HT1080 (cell line): ENCODE results near the gene AQP2. TPM values are rescaled to one million over a fixed set of nuclear protein-coding genes. Genes with fewer than 3 reads are reported as not detected.

Experiments
- DNase-seq: peaks from one replicate; pipeline ENCODE4 v3.0.0-alpha.2; 2015; ENCODE audit warnings: low read depth
- total RNA-seq: library from RNA; depleted of rRNA; stranded (reverse); fragments of >200 nt; shearing (Covaris generic); gene quantifications from 2 replicates; pipeline ENCODE4 v1.2.3, GENCODE V29; 2014

Gene AQP2
- total RNA-seq, 1 experiment from 2014 or later, result not detected

DNA sequence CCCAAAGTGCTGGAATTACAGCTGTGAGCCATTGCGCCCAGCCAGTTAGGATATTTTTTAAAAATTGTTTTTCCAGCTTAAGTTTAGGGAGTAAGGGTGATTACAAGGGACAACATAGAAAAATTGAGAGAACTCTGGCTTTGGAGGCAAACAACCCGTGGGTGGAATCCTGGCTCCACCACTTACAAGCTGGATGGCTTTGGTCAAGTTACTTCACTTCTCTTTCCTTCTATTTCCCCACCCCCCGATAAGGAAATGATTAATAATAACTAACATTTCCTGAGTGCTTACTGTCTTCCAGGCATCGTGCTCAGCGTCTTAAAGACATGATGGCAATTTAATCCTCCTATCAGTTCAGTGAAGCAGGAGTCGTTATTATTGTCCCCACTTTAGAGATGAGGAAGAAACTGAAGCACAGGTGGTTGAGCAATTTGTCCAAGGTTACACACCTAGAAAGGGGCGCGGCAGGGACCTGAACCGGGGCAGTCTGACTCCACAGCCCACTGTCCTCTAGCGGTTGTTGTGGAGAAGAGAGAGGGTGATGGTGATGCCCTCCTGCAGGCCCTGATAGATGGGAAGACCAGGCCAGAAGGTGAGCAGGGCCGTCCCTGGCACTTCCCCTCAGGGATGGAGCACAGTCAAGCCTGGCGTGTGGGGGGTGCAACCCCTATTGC is 30.2 kb upstream of the AQP2 start:
- peak; percentile 68 for DNase-seq

DNA sequence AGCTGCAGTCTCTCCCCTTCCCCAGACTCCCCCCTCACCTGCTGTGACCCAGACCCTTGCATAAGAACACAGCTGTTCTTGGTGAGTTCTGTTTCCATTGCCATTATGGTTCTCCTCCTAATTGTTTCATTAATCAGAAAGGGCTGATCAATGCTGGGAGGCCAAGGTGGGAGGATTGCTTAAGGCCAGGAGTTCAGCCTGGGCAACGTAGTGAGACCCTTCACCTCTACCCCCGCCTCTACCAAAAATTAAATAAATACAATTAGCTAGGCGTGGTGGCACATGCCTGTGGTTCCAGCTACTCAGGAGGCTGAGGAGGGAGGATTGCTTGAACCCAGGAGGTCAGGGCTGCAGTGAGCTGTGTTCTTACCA is 29.6 kb upstream of the AQP2 start:
- DNase-seq, result no peak

- no peak for DNase-seq
These were observed 29.2 kb upstream of the AQP2 start for GRCh38 chr12:49921299-49921698.

GRCh38 chr12:49921936-49922335 is 28.6 kb upstream of the AQP2 start:
- no peak for DNase-seq

- no peak for DNase-seq
These were observed 28.0 kb upstream of the AQP2 start for GRCh38 chr12:49922349-49923034.

DNA sequence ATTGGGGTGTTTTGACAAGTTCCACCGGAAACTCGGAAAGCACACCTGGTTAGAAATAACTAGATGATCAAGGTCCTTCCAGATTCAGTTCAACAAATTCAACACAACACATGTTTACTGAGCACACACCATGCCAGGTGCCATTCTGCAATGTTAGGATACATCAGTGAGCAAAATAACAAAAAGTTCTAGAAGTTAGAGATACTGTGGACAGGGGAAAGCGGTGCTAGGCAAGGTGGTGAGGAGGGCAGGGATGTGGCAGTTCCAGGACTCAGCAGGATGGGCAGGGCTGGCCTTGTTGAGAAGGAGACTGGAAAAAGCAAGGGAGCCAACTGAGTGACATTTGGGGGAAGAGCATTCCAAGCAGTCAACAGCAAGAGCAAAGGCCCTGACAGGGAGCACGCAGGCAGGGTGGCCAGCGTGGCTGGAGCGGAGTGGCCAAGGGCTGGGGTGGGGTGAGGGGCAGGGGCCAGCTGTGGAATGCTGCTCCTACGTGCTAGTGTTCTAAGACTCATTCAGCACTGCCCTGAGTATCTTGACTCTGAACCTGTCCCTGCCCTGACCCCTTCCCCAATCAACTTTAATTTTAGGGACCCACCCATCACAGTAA is 27.4 kb upstream of the AQP2 start:
- no peak for DNase-seq

GRCh38 chr12:49923880-49924556 is 26.5 kb upstream of the AQP2 start:
- no peak for DNase-seq

GRCh38 chr12:49924628-49925246 is 25.8 kb upstream of the AQP2 start:
- no peak for DNase-seq

GRCh38 chr12:49925433-49926204 is 24.9 kb upstream of the AQP2 start:
- DNase-seq, result no peak

DNA sequence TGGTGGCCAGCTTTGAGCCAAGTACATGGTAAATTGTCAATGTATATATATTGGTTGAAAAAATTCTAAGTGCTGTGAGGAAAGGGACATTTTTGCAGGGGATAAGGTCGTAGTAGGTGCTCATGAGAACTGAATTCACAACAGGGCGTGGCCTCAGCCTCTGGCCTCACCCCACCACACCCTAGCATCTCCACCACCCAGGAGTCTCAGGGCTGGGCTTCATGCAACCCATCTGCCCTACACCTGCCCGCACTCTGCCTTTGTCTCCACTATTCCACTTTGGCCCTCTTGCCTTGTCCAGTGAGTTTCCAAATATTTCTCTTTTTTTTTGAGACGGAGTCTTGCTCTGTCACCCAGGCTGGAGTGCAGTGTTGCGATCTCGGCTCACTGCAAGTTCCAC is 22.1 kb upstream of the AQP2 start:
- no peak for DNase-seq

DNA sequence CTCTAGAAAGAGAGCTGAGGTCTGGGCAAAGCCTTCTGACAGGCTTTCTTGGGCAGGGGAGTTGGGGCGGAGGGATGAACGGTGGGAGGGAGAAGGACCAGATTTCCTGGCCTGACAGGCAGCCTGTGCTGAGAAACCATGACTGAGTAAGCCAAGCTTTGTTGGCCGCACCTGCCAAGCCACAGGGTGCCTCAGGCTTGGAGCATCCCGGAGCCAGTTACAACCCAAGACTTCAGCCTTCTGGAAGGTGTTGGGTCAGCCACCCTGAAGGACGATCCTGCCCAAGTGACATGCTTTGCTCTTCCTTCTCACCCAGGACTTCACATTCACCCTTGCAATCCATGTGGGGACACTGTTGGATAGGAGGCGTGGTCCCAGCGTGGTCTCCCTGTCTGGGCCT is 21.0 kb upstream of the AQP2 start:
- no peak for DNase-seq

DNA sequence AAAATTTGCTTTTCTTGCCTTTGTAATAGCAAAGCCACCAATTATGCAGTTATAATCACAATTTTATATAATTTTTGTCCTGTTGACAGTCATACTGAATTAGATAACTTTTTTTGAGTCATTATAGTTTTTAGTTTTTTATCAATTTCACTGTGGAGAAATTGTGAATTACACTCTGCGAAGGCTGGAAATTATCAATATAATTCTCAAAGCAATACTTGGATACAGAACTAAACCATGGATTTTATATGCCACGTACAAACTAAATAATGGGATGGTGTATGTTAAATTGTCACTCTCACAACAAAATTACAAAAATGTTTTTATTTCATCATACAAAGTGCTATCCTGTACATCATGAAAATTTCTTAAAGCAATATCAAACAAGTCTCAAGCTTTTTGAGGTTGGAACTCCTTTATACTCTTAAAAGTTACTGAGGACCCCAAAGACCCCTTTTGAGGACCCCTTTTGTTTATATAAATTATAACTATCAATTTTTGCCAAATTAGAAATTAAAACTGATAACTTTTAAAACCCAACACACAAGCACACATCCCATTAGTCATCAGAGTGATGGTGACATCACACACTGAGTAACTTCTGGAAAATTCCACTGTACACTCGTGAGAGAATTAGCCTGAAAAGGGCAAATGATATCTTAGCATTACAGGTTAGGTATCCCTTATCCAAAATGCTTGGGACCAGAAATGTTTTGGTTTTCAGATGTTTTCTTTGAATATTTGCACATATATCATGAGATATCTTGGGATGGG is 19.8 kb upstream of the AQP2 start:
- DNase-seq, result peak; percentile 60

DNA sequence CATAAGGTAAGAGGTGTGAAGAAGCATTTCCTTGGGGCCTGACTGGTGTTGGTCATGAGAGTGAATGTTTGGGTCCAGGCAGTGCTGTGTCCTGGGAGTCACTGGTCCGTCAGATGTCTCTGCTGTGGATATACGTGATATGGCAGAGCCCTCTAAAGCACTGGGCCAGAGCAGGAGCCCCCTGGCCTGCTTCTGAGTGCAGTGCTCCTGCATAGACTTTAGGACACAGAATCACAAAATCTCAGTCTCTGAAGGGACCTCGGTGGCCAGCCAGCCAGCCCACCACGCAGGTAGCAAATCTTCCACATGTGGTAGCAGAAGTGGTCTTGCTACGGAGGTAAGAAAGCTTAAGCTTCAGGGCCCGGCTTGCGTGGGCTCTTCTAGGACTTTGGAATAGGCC is 18.5 kb upstream of the AQP2 start:
- no peak for DNase-seq

GRCh38 chr12:49932533-49933130 is 17.9 kb upstream of the AQP2 start:
- DNase-seq, result no peak

- peak; percentile 46 for DNase-seq
These were observed 16.7 kb upstream of the AQP2 start for GRCh38 chr12:49933796-49934195.

DNA sequence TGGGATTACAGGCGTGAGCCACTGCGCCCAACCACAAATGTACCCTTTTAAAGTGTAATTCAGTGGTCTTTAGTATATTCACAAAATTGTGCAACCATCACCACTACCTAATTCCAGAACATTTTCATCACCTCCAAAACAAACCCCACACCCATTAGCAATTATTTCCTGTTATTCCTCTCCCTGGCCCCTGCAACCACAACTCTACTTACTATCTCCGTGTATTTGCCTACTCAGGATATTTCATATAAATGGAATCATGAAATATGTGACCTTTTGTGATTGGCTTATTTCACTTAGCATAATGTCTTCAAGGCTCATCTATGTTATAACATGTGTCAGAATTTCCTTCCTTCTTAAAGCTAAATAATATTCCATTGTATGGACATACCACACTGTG is 16.0 kb upstream of the AQP2 start:
- DNase-seq, result no peak

- no peak for DNase-seq
These were observed 13.6 kb upstream of the AQP2 start for GRCh38 chr12:49936925-49937324.

DNA sequence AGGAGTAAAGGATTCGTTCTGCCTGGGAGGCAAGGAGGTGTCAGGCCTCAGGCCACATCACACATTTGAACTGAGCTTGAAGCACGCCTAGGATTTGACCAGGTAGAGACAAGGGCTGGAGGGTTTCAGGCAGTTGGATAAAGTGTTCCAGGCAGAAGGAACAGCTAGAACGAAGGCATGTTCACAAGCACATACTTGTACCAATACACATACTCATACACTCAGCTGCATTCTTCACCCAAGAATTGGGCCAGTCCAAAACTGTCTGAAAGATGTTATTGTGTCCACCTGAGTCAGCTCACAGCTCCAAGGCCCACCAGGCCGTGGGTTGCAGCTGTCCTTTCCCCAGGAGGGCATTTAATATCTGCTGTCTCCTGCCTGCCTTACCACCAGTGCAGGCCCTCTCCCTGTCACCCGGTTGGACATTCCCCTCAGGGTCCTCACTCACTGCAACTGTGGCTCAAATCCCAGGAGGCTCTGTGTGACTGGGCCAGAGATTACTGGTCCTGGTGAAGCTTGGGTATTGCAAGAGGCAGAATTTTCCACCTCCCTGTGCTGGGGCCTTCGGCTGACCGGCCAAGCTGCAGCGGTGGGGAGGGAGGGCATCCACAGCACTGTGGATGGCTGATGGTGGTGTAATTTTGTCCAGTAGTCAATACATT is 12.8 kb upstream of the AQP2 start:
- no peak for DNase-seq

DNA sequence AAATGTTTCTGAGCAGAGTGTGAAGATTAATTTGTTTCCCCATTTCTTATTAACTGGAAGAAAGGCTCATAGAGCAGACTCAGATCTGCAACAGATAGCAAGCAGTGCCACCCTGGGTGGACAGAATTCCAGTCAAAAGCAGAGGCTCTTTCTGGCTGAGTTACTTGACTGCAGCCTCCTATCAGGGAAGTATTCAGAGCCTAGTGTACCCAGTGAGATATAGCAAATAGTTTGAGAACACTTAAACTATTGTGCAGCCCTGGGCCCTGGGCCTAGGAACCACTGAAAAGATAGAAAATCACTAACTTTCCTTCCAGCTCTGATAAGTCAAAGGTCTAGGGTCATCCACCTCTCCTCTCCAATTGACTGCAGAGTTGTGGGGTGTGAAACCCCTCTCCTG is 11.2 kb upstream of the AQP2 start:
- DNase-seq, result no peak
